Measurements from ENCODE around the gene MAPK8IP2.

Gene MAPK8IP2

GRCh38 chr22:50575426-50575941, 25.1 kb upstream of the MAPK8IP2 start:
- no peak for DNase-seq (ENCODE audit: low read depth)
- no peak for TF ChIP-seq CTCF (conservative IDR thresholded peaks at IDR 0.05; ENCODE audit: control insufficient read depth, insufficient read depth, low read depth, low read length)
- no peak overlapping the region for H3K4me3 ChIP-seq (ENCODE audit: control insufficient read depth, low read depth, low read length)

- H3K4me3 ChIP-seq (ENCODE audit: control insufficient read depth, low read depth, low read length) = no peak overlapping the region
- peak; percentile 41 for TF ChIP-seq CTCF (conservative IDR thresholded peaks at IDR 0.05; ENCODE audit: control insufficient read depth, insufficient read depth, low read depth, low read length)
- DNase-seq (ENCODE audit: low read depth) = peak; percentile 56
Observed at GRCh38 chr22:50576070-50576469, 24.5 kb upstream of the MAPK8IP2 start.

- no peak for DNase-seq (ENCODE audit: low read depth)
- H3K4me3 ChIP-seq (ENCODE audit: control insufficient read depth, low read depth, low read length) = no peak overlapping the region
- no peak for TF ChIP-seq CTCF (conservative IDR thresholded peaks at IDR 0.05; ENCODE audit: control insufficient read depth, insufficient read depth, low read depth, low read length)
Observed at GRCh38 chr22:50576806-50577696, 23.5 kb upstream of the MAPK8IP2 start.

- DNase-seq (ENCODE audit: low read depth) = no peak
- no peak overlapping the region for H3K4me3 ChIP-seq (ENCODE audit: control insufficient read depth, low read depth, low read length)
- TF ChIP-seq CTCF (conservative IDR thresholded peaks at IDR 0.05; ENCODE audit: control insufficient read depth, insufficient read depth, low read depth, low read length) = no peak
Observed at GRCh38 chr22:50577697-50577986, 23.0 kb upstream of the MAPK8IP2 start.

GRCh38 chr22:50577987-50578775, 22.4 kb upstream of the MAPK8IP2 start, which contains the start of gene CPT1B:
Gene CPT1B, minus strand, starts transcription at chr22:50578427. Its CDS starts 512 bp downstream, at chr22:50577915.
- TF ChIP-seq CTCF (conservative IDR thresholded peaks at IDR 0.05; ENCODE audit: control insufficient read depth, insufficient read depth, low read depth, low read length) = no peak

GRCh38 chr22:50578776-50579310, 21.8 kb upstream of the MAPK8IP2 start:
- DNase-seq (ENCODE audit: low read depth) = no peak
- no peak for TF ChIP-seq CTCF (conservative IDR thresholded peaks at IDR 0.05; ENCODE audit: control insufficient read depth, insufficient read depth, low read depth, low read length)
- H3K4me3 ChIP-seq (ENCODE audit: control insufficient read depth, low read depth, low read length) = no peak overlapping the region

More at GRCh38 chr22:50577987-50578775, 22.4 kb upstream of the MAPK8IP2 start, which contains the start of gene CPT1B:
- DNase-seq (ENCODE audit: low read depth) = peak; percentile 25
- no peak within 1 kb of the TSS for H3K4me3 ChIP-seq (ENCODE audit: control insufficient read depth, low read depth, low read length)

Measured in fibroblast of mammary gland (primary cell).